GM12872 (cell line): ENCODE data around the gene LRP6.

Experiments used
- TF ChIP-seq, protein P1 (sequence below): IDR thresholded peaks from 3 replicates; pipeline ENCODE4 v1.5.1; 2011; ENCODE audit warnings: low read depth, mild to moderate bottlenecking, low read length, moderate library complexity; ENCODE audit not compliant: insufficient read depth

Gene LRP6

DNA sequence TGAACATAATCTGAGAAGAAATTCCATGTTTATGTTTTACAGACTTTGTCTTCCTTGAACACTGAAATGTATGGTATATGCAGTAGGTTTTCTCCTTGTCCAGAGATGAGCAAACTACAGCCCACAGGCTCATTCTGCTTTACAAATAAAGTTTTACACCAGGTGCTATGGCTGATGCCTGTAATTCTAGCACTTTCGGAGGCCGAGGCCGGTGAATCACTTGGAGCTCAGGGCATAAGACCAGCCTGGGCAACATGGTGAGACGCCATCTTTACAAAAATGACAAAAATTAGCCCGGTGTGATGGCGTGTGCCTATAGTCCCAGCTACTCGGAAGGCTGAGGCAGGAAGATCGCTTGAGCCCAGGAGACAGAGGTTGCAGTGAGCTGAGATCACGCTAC lies 64.7 kb downstream of the LRP6 start:
- TF ChIP-seq, protein P1, sequence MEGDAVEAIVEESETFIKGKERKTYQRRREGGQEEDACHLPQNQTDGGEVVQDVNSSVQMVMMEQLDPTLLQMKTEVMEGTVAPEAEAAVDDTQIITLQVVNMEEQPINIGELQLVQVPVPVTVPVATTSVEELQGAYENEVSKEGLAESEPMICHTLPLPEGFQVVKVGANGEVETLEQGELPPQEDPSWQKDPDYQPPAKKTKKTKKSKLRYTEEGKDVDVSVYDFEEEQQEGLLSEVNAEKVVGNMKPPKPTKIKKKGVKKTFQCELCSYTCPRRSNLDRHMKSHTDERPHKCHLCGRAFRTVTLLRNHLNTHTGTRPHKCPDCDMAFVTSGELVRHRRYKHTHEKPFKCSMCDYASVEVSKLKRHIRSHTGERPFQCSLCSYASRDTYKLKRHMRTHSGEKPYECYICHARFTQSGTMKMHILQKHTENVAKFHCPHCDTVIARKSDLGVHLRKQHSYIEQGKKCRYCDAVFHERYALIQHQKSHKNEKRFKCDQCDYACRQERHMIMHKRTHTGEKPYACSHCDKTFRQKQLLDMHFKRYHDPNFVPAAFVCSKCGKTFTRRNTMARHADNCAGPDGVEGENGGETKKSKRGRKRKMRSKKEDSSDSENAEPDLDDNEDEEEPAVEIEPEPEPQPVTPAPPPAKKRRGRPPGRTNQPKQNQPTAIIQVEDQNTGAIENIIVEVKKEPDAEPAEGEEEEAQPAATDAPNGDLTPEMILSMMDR: no peak

DNA sequence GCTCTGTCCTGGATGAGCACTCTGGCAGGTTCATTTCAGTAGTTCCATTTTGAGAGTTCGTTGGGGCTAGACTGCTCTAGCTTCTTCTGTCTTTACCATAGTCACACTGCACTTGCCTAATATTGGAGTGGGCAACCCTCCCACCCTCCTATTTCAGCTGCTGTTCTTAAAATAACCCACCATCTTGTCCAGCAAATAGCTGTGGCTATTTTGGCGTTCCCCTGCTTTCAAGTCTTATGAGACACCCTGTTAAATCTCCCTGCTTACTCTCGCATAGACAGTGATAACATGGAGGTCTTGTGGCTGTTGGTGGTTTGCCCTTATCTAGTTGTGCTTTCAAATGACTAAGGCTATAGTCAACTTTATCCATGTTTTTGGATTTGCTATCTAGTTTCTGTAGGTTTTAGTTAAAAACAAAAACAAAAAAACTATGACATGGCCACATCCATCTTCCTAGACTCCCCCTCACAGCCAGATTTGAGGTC lies 65.5 kb downstream of the LRP6 start:
- TF ChIP-seq, protein P1: no peak

DNA sequence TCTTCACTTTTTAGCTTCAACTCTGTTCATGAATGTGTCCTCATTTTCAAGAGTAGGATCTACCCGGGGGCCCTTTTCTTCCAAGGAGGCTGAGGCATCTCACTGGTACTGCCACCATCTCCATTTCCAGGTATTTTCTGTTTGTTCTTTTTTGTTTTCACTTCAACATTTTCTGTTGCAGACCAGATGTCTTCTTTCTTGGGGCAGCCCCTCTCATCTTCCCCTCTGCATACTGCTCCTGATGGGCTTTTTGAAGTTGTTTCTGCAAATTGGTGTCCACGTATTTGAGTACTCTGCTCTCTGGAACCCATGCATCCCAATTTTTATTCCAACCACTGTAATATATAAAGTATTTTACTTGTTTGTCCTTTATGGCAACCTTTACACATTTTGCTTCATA lies 66.5 kb downstream of the LRP6 start:
- TF ChIP-seq, protein P1: no peak

DNA sequence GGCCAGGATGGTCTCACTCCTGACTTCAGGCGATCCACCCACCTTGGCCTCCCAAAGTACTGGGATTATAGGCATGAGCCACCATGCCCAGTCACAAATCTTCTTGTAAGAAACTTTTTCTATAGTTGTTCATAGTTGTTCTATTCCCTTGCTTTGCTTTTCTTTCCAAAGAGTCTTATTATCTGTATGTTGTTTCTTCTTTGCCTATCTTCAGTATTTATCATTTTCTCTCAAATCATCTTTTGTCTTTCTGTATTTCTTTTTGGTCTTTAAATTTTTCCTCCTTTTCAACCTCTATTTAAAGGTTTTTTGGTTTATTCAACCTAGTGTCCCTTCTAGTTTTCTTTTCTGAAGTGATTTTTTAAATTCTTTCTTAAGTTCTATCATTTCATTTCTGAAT lies 68.7 kb downstream of the LRP6 start:
- TF ChIP-seq, protein P1: no peak

DNA sequence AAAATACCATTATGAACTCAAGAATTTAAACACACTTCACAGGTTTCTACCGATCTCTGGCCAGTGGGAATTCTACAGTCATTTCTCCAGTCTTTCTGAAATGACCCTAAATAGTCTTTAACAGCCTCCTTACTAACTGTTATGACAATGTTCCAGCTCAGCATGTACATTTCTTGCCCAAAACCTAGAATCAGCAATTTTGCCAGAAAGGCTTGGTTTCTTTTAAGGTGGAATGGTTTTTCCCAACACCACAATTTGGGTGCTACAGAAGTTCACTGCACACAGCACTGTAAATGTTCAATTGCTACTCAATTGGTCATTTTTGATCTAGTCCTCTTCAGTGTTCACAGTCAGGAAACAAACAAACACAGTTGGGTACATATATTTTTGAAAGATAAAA lies 69.7 kb downstream of the LRP6 start:
- TF ChIP-seq, protein P1: no peak

DNA sequence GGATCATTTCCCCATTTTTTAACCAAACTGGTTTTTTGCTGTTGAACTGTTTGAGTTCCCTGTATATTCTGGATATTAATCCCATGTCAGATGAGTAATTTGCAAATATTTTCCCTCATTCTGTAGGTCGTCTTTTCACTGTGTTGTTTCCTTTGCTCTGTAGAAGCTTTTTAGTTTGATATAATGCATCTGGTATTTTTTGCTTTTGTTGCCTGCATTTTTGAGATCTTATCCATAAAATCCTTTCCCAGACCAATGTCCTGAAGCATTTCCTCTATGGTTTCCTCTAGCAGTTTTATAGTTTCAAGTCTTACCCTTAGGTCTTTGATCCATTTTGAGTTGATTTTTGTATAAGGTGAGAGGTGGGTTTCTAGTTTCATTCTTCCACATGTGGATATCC lies 71.3 kb downstream of the LRP6 start:
- TF ChIP-seq, protein P1: no peak

DNA sequence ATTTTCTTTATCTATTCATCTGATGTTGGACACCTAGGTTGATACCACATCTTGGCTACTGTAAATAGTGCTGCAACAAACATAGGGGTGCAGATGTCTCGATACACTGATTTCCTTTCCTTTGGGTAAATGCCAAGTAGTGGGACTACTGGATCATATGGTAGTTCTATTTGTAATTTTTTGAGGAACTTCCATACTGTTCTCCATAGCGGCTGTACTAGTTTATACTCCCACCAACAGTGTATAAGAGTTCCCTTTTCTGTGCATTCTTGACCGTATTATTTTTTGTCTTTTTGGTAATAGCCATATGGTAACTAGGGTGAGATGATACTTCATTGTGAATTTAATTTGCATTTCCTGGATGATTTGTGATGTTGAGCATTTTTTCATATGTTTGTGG lies 71.8 kb downstream of the LRP6 start:
- TF ChIP-seq, protein P1: no peak

DNA sequence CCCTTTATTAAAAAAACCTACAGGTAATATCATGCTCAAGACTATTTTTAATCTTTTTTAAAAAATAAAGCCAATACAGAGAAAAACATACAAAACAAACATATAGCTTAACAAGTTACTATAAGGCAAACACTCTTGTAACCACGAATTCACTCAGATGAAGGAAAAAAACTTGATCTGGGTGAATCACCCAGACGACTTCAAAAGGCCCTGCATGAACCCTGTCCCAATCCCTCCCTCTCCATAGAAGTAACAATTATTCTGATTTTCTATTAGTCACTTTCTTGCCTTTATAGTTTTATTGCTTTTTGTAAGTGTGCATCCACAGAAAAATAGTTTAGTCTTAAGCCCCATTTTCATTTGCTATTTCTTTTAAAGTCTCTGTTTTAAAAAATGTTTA lies 72.6 kb downstream of the LRP6 start:
- TF ChIP-seq, protein P1: no peak
